IPS DF 6.9 (cell line): ENCODE results near the gene CDH5.

Experiments
- DNase-seq: peaks from one replicate; pipeline ENCODE4 v3.0.0-alpha.2; 2013; ENCODE audit warnings: low read depth, low spot score
- H3K27ac ChIP-seq: one replicate; pipeline ENCODE4 v1.5.1; 2013; ENCODE audit warnings: low read length, control low read depth
- H3K27me3 ChIP-seq: 2 replicates; pipeline ENCODE4 v1.6.1; 2013; ENCODE audit warnings: mild to moderate bottlenecking, low read length; ENCODE audit not compliant: control insufficient read depth, insufficient read depth
- H3K36me3 ChIP-seq: 2 replicates; pipeline ENCODE4 v1.6.1; 2013; ENCODE audit warnings: low read length; ENCODE audit not compliant: control insufficient read depth, insufficient read depth
- H3K4me1 ChIP-seq: 2 replicates; pipeline ENCODE4 v1.6.1; 2013; ENCODE audit warnings: low read length; ENCODE audit not compliant: control insufficient read depth, insufficient read depth
- H3K4me3 ChIP-seq: 2 replicates; pipeline ENCODE4 v1.5.1; 2013; ENCODE audit warnings: mild to moderate bottlenecking, low read length
- H3K9me3 ChIP-seq: 2 replicates; pipeline ENCODE4 v1.6.1; 2013; ENCODE audit warnings: low read length, inconsistent platforms; ENCODE audit not compliant: control insufficient read depth, insufficient read depth
- WGBS: extraction: QIAGEN DNeasy Blood & Tissue Kit; methylation state at CpG from one replicate; pipeline ENCODE4 v1.1.7; 2013; ENCODE audit warnings: mixed read lengths, missing lambda C conversion rate; ENCODE audit not compliant: insufficient read length, insufficient coverage; 5-methylcytosine and 5-hydroxymethylcytosine counted together

CDH5 gene

GRCh38 chr16:66382966-66383299 lies 16.4 kb downstream of the CDH5 start:
- WGBS: no CpG with 5 or more reads among the region's 3 CpGs

GRCh38 chr16:66383551-66383950 lies 17.1 kb downstream of the CDH5 start:
- Histone ChIP-seq H3K4me1 (no peaks in the 10 kb centered on the region), H3K27me3 (no peaks in the 10 kb centered on the region), H3K27ac (no peak overlapping the region), H3K4me3 (no peak overlapping the region), H3K9me3 (no peaks in the 10 kb centered on the region), H3K36me3 (no peaks in the 10 kb centered on the region)
- no peak for DNase-seq
- WGBS: no CpG with 5 or more reads among the region's 4 CpGs

More at GRCh38 chr16:66382966-66383299, 16.4 kb downstream of the CDH5 start:
- H3K27ac ChIP-seq: no peak overlapping the region
- no peaks in the 10 kb centered on the region for H3K9me3 ChIP-seq
- no peaks in the 10 kb centered on the region for H3K36me3 ChIP-seq
- DNase-seq: no peak
- no peak overlapping the region for H3K4me3 ChIP-seq
- H3K4me1 ChIP-seq: no peaks in the 10 kb centered on the region
- H3K27me3 ChIP-seq: no peaks in the 10 kb centered on the region

- Histone ChIP-seq H3K27ac (no peak overlapping the region), H3K27me3 (no peaks in the 10 kb centered on the region), H3K4me3 (no peak overlapping the region), H3K4me1 (no peaks in the 10 kb centered on the region), H3K36me3 (no peaks in the 10 kb centered on the region), H3K9me3 (no peaks in the 10 kb centered on the region)
- WGBS: no CpG with 5 or more reads among the region's 4 CpGs
- DNase-seq: no peak
These were observed 18.9 kb downstream of the CDH5 start for GRCh38 chr16:66385415-66385814.

- Histone ChIP-seq H3K27ac (no peak overlapping the region), H3K4me1 (no peaks in the 10 kb centered on the region), H3K36me3 (no peaks in the 10 kb centered on the region), H3K27me3 (no peaks in the 10 kb centered on the region), H3K4me3 (no peak overlapping the region), H3K9me3 (no peaks in the 10 kb centered on the region)
- WGBS: no CpG with 5 or more reads among the region's 20 CpGs
- DNase-seq: no peak
These were observed 20.4 kb downstream of the CDH5 start for GRCh38 chr16:66386629-66387622.

GRCh38 chr16:66387817-66388332 lies 21.4 kb downstream of the CDH5 start:
- Histone ChIP-seq H3K4me3 (no peak overlapping the region), H3K4me1 (no peaks in the 10 kb centered on the region), H3K36me3 (no peaks in the 10 kb centered on the region), H3K27ac (no peak overlapping the region), H3K9me3 (no peaks in the 10 kb centered on the region), H3K27me3 (no peaks in the 10 kb centered on the region)
- DNase-seq: no peak
- no CpG with 5 or more reads among the region's 2 CpGs for WGBS

GRCh38 chr16:66388350-66389139 lies 22.1 kb downstream of the CDH5 start:
- Histone ChIP-seq H3K27ac (no peak overlapping the region), H3K36me3 (no peaks in the 10 kb centered on the region), H3K9me3 (no peaks in the 10 kb centered on the region), H3K4me1 (no peaks in the 10 kb centered on the region), H3K4me3 (no peak overlapping the region), H3K27me3 (no peaks in the 10 kb centered on the region)
- no peak for DNase-seq
- no CpG with 5 or more reads among the region's 6 CpGs for WGBS

GRCh38 chr16:66389256-66390176 lies 23.0 kb downstream of the CDH5 start:
- no peak for DNase-seq
- Histone ChIP-seq H3K9me3 (no peaks in the 10 kb centered on the region), H3K4me1 (no peaks in the 10 kb centered on the region), H3K27me3 (no peaks in the 10 kb centered on the region), H3K27ac (no peak overlapping the region), H3K4me3 (no peak overlapping the region), H3K36me3 (no peaks in the 10 kb centered on the region)
- WGBS: no CpG with 5 or more reads among the region's 13 CpGs

GRCh38 chr16:66390346-66391108 lies 24.0 kb downstream of the CDH5 start:
- H3K27me3 ChIP-seq: no peaks in the 10 kb centered on the region
- no CpG with 5 or more reads among the region's 14 CpGs for WGBS
- no peak overlapping the region for H3K27ac ChIP-seq
- H3K36me3 ChIP-seq: no peaks in the 10 kb centered on the region
- H3K4me1 ChIP-seq: no peaks in the 10 kb centered on the region
- no peak for DNase-seq
- H3K9me3 ChIP-seq: no peaks in the 10 kb centered on the region
- H3K4me3 ChIP-seq: no peak overlapping the region

- H3K4me3 ChIP-seq: no peak overlapping the region
- no peaks in the 10 kb centered on the region for H3K9me3 ChIP-seq
- H3K27ac ChIP-seq: no peak overlapping the region
- no peaks in the 10 kb centered on the region for H3K27me3 ChIP-seq
- no peak for DNase-seq
- no CpG with 5 or more reads among the region's 18 CpGs for WGBS
- H3K36me3 ChIP-seq: no peaks in the 10 kb centered on the region
- no peaks in the 10 kb centered on the region for H3K4me1 ChIP-seq
These were observed 25.5 kb downstream of the CDH5 start for GRCh38 chr16:66391726-66392670.
